Activated B cell treated with CpG ODN at 0.5 μM for 24 hours (primary cell): Measurements from ENCODE around the gene SNRNP40. TPM values are rescaled to one million over a fixed set of nuclear protein-coding genes. Genes with fewer than 3 reads are reported as not detected.

ENCODE experiments used
- ATAC-seq: fragments of 200-7000 bp; cut with Tn5 transposase; one replicate; pipeline ENCODE4 v1.10.0; 2021; ENCODE audit warnings: low read depth, mild to moderate bottlenecking, moderate library complexity
- CTCF ChIA-PET: fragments of 350-600 bp; sonication (Branson Sonifier 250); formaldehyde crosslinking; loops from one replicate; lab custom pipeline; 2021; ENCODE audit warnings: antibody characterized with exemption; lab: Charles Lee
- POLR2A ChIA-PET: fragments of 350-600 bp; sonication (Branson Sonifier 250); formaldehyde crosslinking; loops from one replicate; lab custom pipeline; 2021; ENCODE audit warnings: antibody characterized with exemption; lab: Charles Lee
- DNase-seq: peaks from one replicate; pipeline ENCODE4 v3.0.0; 2022
- H3K27ac Mint-ChIP-seq: one replicate; pipeline ENCODE4 v1.8.0; 2020; ENCODE audit warnings: mixed read lengths
- H3K27me3 Mint-ChIP-seq: one replicate; pipeline ENCODE4 v1.8.0; 2021; ENCODE audit warnings: mixed read lengths
- H3K36me3 Mint-ChIP-seq: one replicate; pipeline ENCODE4 v1.8.0; 2021; ENCODE audit warnings: low read depth, mixed read lengths
- H3K4me1 Mint-ChIP-seq: one replicate; pipeline ENCODE4 v1.8.0; 2021; ENCODE audit warnings: mixed read lengths
- H3K4me3 Mint-ChIP-seq: one replicate; pipeline ENCODE4 v1.8.0; 2020; ENCODE audit warnings: mild to moderate bottlenecking, mixed read lengths
- H3K9me3 Mint-ChIP-seq: one replicate; pipeline ENCODE4 v1.8.0; 2020; ENCODE audit warnings: mixed read lengths
- intact Hi-C: fragments of 100-400 bp; cut with micrococcal nuclease; formaldehyde crosslinking; loops from one replicate; pipeline ENCODE4 v1.15.1; 2024
- total RNA-seq: library from RNA; stranded (reverse); gene quantifications from 2 replicates; pipeline ENCODE4 v1.2.3, GENCODE V29; 2022
- TF ChIP-seq, protein P1 (sequence below): fragments of 200-600 bp; IDR thresholded peaks from one replicate; pipeline ENCODE4 v1.8.0; 2022; ENCODE audit warnings: antibody characterized with exemption, mild to moderate bottlenecking

SNRNP40 gene
- 83.2 and 85.1 TPM in 2 replicates for total RNA-seq

DNA sequence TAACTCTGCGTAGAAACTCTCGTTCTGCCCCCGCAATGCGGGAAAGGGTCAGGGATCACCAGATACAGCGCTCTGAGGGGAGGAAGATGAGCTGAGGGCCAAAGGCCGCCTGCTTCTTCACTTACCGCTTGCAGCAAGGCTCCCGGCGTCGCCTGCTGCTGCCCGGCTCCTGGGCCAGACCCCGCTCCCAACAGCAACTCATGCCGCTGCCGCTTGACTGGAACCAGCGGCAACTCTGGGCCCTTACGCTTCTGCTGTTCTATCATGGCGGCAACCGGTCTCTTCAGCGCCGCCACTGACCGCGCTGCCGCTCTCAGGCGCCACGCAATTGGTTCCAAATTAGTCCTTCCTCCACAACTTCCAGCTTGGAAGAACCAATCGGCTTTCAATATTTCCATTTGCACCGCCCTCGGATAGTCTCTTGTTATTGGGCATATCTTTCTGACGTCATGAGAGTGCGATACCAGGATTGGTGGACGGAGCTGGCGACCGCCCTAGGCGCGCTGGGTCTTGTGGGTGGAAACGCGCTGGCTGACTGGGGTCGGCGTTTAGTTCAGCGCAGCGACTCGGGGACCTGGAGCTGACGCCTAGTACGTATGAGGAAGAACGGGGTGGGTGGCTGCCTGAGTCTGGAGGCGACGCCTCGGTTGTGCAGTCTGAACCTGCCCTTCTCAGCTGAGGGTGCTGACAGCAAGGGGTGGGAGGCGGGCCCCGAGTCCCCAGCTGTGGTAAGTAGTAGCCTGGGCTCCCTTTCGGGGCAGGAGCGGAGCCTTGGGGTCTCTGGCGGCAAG is at the start of gene SNRNP40, which contains the start of gene ZCCHC17:
SNRNP40 (minus strand) TSS at position 303 of the 791 bp plus-strand sequence; CDS start at position 266, 37 bp downstream.
ZCCHC17 (plus strand) TSS at position 547 of the 791 bp plus-strand sequence. CDS start 13,067 bp downstream, outside the sequence.
- intact Hi-C loops = loop anchor here (2.0 to 5.0 kb wide), 6 partner anchors 126 to 1686 kb away; partner anchors contain the start of genes PUM1, RBBP4, S100PBP and YARS1
- Mint-ChIP-seq H3K4me3 (no peak within 1 kb of the TSS), H3K4me1 (peaks cover 13% of the 10 kb centered on the region), H3K9me3 (no peaks in the 10 kb centered on the region), H3K27me3 (no peaks in the 10 kb centered on the region), H3K36me3 (peaks cover 18% of the 10 kb centered on the region), H3K27ac (no peak within 1 kb of the TSS)
- TF ChIP-seq, protein P1, sequence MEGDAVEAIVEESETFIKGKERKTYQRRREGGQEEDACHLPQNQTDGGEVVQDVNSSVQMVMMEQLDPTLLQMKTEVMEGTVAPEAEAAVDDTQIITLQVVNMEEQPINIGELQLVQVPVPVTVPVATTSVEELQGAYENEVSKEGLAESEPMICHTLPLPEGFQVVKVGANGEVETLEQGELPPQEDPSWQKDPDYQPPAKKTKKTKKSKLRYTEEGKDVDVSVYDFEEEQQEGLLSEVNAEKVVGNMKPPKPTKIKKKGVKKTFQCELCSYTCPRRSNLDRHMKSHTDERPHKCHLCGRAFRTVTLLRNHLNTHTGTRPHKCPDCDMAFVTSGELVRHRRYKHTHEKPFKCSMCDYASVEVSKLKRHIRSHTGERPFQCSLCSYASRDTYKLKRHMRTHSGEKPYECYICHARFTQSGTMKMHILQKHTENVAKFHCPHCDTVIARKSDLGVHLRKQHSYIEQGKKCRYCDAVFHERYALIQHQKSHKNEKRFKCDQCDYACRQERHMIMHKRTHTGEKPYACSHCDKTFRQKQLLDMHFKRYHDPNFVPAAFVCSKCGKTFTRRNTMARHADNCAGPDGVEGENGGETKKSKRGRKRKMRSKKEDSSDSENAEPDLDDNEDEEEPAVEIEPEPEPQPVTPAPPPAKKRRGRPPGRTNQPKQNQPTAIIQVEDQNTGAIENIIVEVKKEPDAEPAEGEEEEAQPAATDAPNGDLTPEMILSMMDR = no peak
- ChIA-PET CTCF (interaction anchor here (0.7 to 0.8 kb wide), 2 partner anchors 22 to 113 kb away, joined by 3 read pairs; no protein-coding TSS in a partner anchor), POLR2A (interaction anchor here (0.5 to 1.4 kb wide), 15 partner anchors 9 to 1623 kb away, joined by 3 to 8 read pairs (median 4); partner anchors contain the start of genes FABP3, HDAC1, PEF1 and RBBP4)
- ATAC-seq (peak; percentile 96), DNase-seq (peak; percentile 79)

DNA sequence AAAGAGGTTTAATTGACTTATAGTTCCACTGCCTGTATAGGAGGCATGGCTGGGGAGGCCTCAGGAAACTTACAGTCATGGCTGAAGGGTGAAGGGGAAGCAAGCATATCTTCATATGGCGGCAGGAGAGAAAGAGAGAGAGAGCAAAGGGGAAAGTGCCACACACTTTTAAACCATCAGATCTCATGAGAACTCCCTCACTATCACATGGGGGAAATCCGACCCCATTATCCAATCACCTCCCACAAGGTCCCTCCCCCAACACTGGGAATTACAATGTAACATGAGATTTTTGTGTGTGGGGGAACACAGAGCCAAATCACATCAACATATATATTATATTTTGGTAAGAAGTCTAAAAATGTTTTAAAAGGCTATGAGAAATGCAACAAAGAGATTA is 49.0 kb upstream of the SNRNP40 start:
- H3K4me3 Mint-ChIP-seq = no peak overlapping the region
- DNase-seq (no peak), ATAC-seq (no peak)
- H3K9me3 Mint-ChIP-seq = no peaks in the 10 kb centered on the region
- no peaks in the 10 kb centered on the region for H3K27me3 Mint-ChIP-seq
- peaks cover 63% of the 10 kb centered on the region for H3K36me3 Mint-ChIP-seq
- ChIA-PET CTCF (no interaction called here), POLR2A (no interaction called here)
- TF ChIP-seq, protein P1 = no peak
- intact Hi-C loops = no loop called here
- no peak overlapping the region for H3K27ac Mint-ChIP-seq
- peaks cover 11% of the 10 kb centered on the region for H3K4me1 Mint-ChIP-seq

DNA sequence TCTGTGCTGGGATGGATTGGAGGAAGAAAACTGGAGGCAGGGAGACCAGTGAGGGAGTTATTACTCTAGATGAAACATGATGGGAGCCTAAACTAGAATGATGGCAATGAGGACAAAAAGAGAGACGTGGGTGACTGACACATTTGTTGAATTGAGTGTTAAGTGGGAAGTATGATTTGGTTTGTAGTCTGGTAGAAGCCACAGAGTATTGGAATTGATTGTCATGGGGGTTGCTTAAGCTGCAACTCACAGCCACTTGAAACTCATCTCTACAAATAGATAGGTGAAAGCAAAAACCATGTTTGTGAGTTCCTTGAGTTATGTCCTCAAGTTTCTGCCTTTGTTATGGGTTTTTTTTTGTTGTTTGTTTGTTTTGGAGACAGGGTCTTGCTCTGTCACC is 47.9 kb upstream of the SNRNP40 start:
- Mint-ChIP-seq H3K27me3 (no peaks in the 10 kb centered on the region), H3K9me3 (no peaks in the 10 kb centered on the region), H3K36me3 (peaks cover 64% of the 10 kb centered on the region), H3K4me3 (no peak overlapping the region), H3K4me1 (peaks cover 11% of the 10 kb centered on the region), H3K27ac (no peak overlapping the region)
- CTCF ChIA-PET = no interaction called here
- TF ChIP-seq, protein P1 = no peak
- intact Hi-C loops = no loop called here
- POLR2A ChIA-PET = no interaction called here
- DNase-seq = no peak
- no peak for ATAC-seq

DNA sequence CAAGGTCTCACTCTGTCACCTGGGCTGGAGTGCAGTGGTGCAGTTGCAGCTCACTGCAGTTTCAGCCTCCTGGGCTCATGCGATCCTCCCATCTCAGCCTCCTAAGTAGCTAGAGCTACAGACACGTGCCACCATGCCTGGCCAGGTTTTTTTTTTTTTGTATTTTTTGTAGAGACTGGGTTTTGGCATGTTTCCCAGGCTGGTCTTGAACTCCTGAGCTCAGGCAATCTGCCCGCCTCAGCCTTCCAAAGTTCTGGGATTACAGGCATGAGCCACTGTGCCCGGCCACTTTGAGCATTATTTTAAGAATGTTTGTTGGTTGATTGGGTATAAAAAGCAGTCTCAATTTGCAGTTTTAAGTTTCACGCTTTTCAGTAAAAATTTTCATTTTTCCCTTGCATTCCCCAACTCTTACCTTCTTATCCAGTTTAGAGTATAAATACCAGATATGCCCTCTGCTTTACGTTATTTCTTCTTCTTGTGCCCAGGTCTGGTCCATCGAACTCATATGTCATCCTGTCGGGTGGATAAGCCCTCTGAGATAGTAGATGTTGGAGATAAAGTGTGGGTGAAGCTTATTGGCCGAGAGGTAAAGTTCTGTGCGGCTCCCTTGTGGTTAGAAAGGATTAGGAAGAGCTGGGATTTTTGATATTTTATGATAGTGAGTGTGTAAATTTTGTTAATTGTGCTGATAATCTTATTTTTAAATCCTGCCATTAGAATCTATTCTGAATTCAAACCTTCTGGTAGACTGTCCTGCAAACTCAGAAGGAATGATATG is 40.3 kb upstream of the SNRNP40 start:
- H3K9me3 Mint-ChIP-seq = no peaks in the 10 kb centered on the region
- peaks cover 7% of the 10 kb centered on the region for H3K4me1 Mint-ChIP-seq
- DNase-seq (no peak), ATAC-seq (no peak)
- no peaks in the 10 kb centered on the region for H3K27me3 Mint-ChIP-seq
- H3K4me3 Mint-ChIP-seq = no peak overlapping the region
- TF ChIP-seq, protein P1 = no peak
- no peak overlapping the region for H3K27ac Mint-ChIP-seq
- CTCF ChIA-PET = no interaction called here
- POLR2A ChIA-PET = no interaction called here
- intact Hi-C loops = no loop called here
- peaks cover 41% of the 10 kb centered on the region for H3K36me3 Mint-ChIP-seq
